ENCODE measurements around the gene IRF2BP1.

Gene IRF2BP1

GRCh38 chr19:45860359-45861259, 25.3 kb downstream of the IRF2BP1 start:
- DNase-seq = no peak

GRCh38 chr19:45854167-45854778, 31.7 kb downstream of the IRF2BP1 start:
- no peak for DNase-seq

- no peak for DNase-seq
Measured at GRCh38 chr19:45852983-45853382, 33.0 kb downstream of the IRF2BP1 start.

GRCh38 chr19:45852145-45852750, 33.7 kb downstream of the IRF2BP1 start:
- no peak for DNase-seq

GRCh38 chr19:45848922-45849321, 37.0 kb downstream of the IRF2BP1 start:
- DNase-seq = no peak

- no peak for DNase-seq
Measured at GRCh38 chr19:45847663-45848062, 38.3 kb downstream of the IRF2BP1 start.

- DNase-seq = no peak
Measured at GRCh38 chr19:45842198-45842597, 43.7 kb downstream of the IRF2BP1 start.

GRCh38 chr19:45834970-45835369, 51.0 kb downstream of the IRF2BP1 start:
- DNase-seq = no peak

Measured in DMS 273 treated with DMSO at 0.1 percent for 48 hours (cell line).